DND-41 (cell line): ENCODE measurements around the gene GRIA4.
A peak's percentile ranks its signal among the peaks of the same experiment; 100 is the strongest.

ENCODE experiments used
- ATAC-seq: fragments of 200-7000 bp; cut with Tn5 transposase; 3 replicates; pipeline ENCODE4 v1.9.1; 2021; ENCODE audit warnings: low read depth; ENCODE audit not compliant: insufficient read depth
- DNase-seq: peaks from one replicate; pipeline ENCODE4 v3.0.0-alpha.2; 2020
- H2AFZ ChIP-seq: 2 replicates; pipeline ENCODE4 v1.6.0; 2012; ENCODE audit warnings: low read depth, low read length
- H3K27ac ChIP-seq: 2 replicates; pipeline ENCODE4 v1.5.1; 2012; ENCODE audit warnings: low read length, inconsistent platforms
- H3K27me3 ChIP-seq: fragments of 200-600 bp; sonication (generic); 2 replicates; pipeline ENCODE4 v1.6.0; 2012; ENCODE audit warnings: low read length, mild to moderate bottlenecking, inconsistent platforms; ENCODE audit not compliant: insufficient read depth, poor library complexity
- H3K36me3 ChIP-seq: 2 replicates; pipeline ENCODE4 v1.5.1; 2012; ENCODE audit warnings: low read length, inconsistent platforms; ENCODE audit not compliant: insufficient read depth
- H3K4me1 ChIP-seq: 2 replicates; pipeline ENCODE4 v1.5.1; 2012; ENCODE audit warnings: mild to moderate bottlenecking, low read length; ENCODE audit not compliant: insufficient read depth
- H3K4me2 ChIP-seq: 2 replicates; pipeline ENCODE4 v1.6.0; 2012; ENCODE audit warnings: mild to moderate bottlenecking, moderate library complexity, low read length, inconsistent platforms; ENCODE audit not compliant: insufficient read depth
- H3K4me3 ChIP-seq, 2 experiments: fragments of 200-600 bp in 1 of 2; shearing (Covaris generic) in 1 of 2; 2 replicates each; pipeline ENCODE4 v1.5.1; 2012 to 2016; ENCODE audit warnings: inconsistent platforms in 2 of 2, low read length in 2 of 2, mild to moderate bottlenecking in 2 of 2, low read depth in 1 of 2, moderate library complexity in 1 of 2
- H3K79me2 ChIP-seq: 2 replicates; pipeline ENCODE4 v1.6.0; 2012; ENCODE audit warnings: low read length, inconsistent platforms; ENCODE audit not compliant: insufficient read depth
- H3K9ac ChIP-seq: 2 replicates; pipeline ENCODE4 v1.6.0; 2012; ENCODE audit warnings: low read depth, mild to moderate bottlenecking, inconsistent platforms, low read length, moderate library complexity
- H3K9me3 ChIP-seq: 2 replicates; pipeline ENCODE4 v1.5.1; 2012; ENCODE audit warnings: low read length, moderate library complexity, mild to moderate bottlenecking, inconsistent platforms; ENCODE audit not compliant: insufficient read depth, severe bottlenecking
- H4K20me1 ChIP-seq: 2 replicates; pipeline ENCODE4 v1.6.0; 2012; ENCODE audit warnings: low read length; ENCODE audit not compliant: insufficient read depth
- EZH2 ChIP-seq: IDR thresholded peaks from 3 replicates; pipeline ENCODE4 v1.6.1; 2012; ENCODE audit warnings: borderline replicate concordance, low read depth, mild to moderate bottlenecking, moderate library complexity, low read length, inconsistent platforms; ENCODE audit not compliant: severe bottlenecking
- TF ChIP-seq, protein P1 (sequence below): IDR thresholded peaks from 2 replicates; pipeline ENCODE4 v1.5.1; 2012; ENCODE audit warnings: borderline replicate concordance, low read length, moderate library complexity, mild to moderate bottlenecking; ENCODE audit not compliant: poor library complexity, severe bottlenecking; ENCODE audit errors: extremely low read depth

Gene GRIA4

DNA sequence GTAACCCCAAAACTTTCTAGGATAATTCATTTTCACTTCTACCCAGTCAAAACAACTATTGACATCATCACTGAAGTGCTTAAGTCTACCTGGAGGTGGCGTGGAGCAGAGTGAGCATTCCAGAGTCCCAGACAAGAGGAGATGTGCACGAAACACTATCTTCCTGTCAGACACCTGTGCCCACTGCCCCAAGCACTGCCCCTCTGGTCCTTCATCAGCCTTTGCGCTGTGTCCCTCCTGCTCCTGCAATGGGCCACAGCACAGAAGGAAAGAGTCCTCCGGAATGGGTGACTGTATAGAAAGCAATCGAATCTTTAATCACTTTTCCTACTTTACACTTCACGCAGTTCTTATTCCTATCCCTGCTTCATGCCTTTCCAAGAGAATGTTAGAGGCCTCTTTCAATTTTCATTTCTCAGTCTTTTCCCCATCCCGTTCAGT, 512 bp upstream of the GRIA4 start:
- TF ChIP-seq, protein P1, sequence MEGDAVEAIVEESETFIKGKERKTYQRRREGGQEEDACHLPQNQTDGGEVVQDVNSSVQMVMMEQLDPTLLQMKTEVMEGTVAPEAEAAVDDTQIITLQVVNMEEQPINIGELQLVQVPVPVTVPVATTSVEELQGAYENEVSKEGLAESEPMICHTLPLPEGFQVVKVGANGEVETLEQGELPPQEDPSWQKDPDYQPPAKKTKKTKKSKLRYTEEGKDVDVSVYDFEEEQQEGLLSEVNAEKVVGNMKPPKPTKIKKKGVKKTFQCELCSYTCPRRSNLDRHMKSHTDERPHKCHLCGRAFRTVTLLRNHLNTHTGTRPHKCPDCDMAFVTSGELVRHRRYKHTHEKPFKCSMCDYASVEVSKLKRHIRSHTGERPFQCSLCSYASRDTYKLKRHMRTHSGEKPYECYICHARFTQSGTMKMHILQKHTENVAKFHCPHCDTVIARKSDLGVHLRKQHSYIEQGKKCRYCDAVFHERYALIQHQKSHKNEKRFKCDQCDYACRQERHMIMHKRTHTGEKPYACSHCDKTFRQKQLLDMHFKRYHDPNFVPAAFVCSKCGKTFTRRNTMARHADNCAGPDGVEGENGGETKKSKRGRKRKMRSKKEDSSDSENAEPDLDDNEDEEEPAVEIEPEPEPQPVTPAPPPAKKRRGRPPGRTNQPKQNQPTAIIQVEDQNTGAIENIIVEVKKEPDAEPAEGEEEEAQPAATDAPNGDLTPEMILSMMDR: peak; percentile 37
- TF ChIP-seq EZH2: no peak
- Histone ChIP-seq H2AFZ (no peak overlapping the region), H3K4me3 (no peak overlapping the region)

DNA sequence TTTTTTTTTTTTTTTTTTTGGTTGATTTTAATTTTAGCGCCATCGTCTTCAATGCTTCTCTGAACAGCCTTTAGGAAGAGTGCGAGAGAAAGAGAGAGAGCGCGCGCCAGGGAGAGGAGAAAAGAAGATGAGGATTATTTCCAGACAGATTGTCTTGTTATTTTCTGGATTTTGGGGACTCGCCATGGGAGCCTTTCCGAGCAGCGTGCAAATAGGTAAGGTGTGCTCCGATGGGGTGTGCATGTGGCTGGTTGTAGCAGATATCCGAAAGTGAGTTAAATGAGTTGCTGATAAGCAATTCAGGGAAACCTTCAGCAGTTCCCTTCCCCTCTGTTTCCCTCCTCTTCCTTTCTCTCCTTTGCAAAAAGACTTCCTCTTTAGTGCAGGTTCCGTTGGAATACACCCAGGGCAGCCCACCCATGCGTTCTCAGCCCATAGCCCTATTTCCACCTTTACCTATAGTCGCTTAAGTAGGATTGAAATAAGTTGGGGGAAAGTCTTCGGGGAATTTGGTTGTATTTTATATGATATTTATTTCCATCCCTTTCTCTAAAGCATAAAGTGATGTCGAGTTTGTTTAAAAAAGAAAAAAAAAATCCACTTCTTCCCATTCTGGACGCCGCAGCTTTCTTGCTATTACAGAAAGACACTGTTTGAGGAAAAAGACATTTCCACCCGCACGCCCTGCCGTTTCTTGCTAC, 1.1 kb downstream of the GRIA4 start:
- Histone ChIP-seq H3K4me1 (no peaks in the 10 kb centered on the region), H3K27me3 (no peaks in the 10 kb centered on the region), H4K20me1 (no peaks in the 10 kb centered on the region), H3K79me2 (no peaks in the 10 kb centered on the region), H3K9ac (no peak overlapping the region), H3K36me3 (no peaks in the 10 kb centered on the region), H2AFZ (no peak overlapping the region), H3K9me3 (no peaks in the 10 kb centered on the region), H3K27ac (no peak overlapping the region), H3K4me3 (no peak overlapping the region), H3K4me2 (no peak overlapping the region)
- no peak for DNase-seq
- TF ChIP-seq, protein P1: no peak
- ATAC-seq: no peak

More for the DNA sequence above, 512 bp upstream of the GRIA4 start:
- Histone ChIP-seq H3K79me2 (no peaks in the 10 kb centered on the region), H3K27me3 (no peaks in the 10 kb centered on the region), H3K9me3 (no peaks in the 10 kb centered on the region), H3K27ac (no peak overlapping the region), H3K4me2 (no peak overlapping the region), H3K36me3 (no peaks in the 10 kb centered on the region), H4K20me1 (no peaks in the 10 kb centered on the region), H3K4me1 (no peaks in the 10 kb centered on the region), H3K9ac (no peak overlapping the region)
- ATAC-seq (peak; percentile 67), DNase-seq (peak; percentile 7)

- Histone ChIP-seq H3K27me3 (no peaks in the 10 kb centered on the region), H3K4me3 (no peak overlapping the region), H4K20me1 (no peaks in the 10 kb centered on the region), H3K9me3 (no peaks in the 10 kb centered on the region), H3K36me3 (no peaks in the 10 kb centered on the region), H3K79me2 (no peaks in the 10 kb centered on the region), H3K4me1 (no peaks in the 10 kb centered on the region), H3K27ac (no peak overlapping the region), H2AFZ (no peak overlapping the region), H3K4me2 (no peak overlapping the region), H3K9ac (no peak overlapping the region)
- ATAC-seq: no peak
- TF ChIP-seq EZH2: no peak
- TF ChIP-seq, protein P1: no peak
- DNase-seq: no peak
Observed at GRCh38 chr11:105611572-105612441, 1.9 kb downstream of the GRIA4 start.
